Measurements from ENCODE around the gene LIMS2. TPM values are rescaled to one million over a fixed set of nuclear protein-coding genes. Genes with fewer than 3 reads are reported as not detected.

LIMS2 gene
- total RNA-seq, 3 donors from 2014 or later, result 4.4 to 8.8 (median 5.2) TPM

Other genes with a start within 250 kb of the LIMS2 start
- 10 to 100 TPM; 49.8 to 57.8 (median 55.2) TPM for gene IWS1, start 149.0 kb downstream of the LIMS2 start, total RNA-seq
- gene MYO7B, start 139.8 kb downstream of the LIMS2 start, total RNA-seq, result under 1 TPM; 0.16 to 0.68 (median 0.63) TPM
- not detected for gene GPR17, start 29.4 kb downstream of the LIMS2 start, total RNA-seq
- gene SFT2D3, start 26.0 kb upstream of the LIMS2 start, total RNA-seq, result 1 to 10 TPM; 6.4 TPM
- gene WDR33, start 135.6 kb upstream of the LIMS2 start, total RNA-seq, result 10 to 100 TPM; 71.8 to 79.9 (median 72.8) TPM
- 10 to 100 TPM; 91.6 to 96.0 (median 93.6) TPM for gene POLR2D, start 182.6 kb upstream of the LIMS2 start, total RNA-seq
- 10 to 100 TPM; 16.7 to 19.6 (median 18.6) TPM for gene AMMECR1L, start 210.4 kb upstream of the LIMS2 start, total RNA-seq

Data from activated T-cell treated with anti-CD3 and anti-CD28 coated beads, Interleukin-2, amount 50 U/mL, for 4 hours (primary cell).